ENCODE results near the gene CCL20.
"Not testable (repeated sequence)": the region's sequence is repeated elsewhere in the genome, so short reads cannot be mapped to it uniquely, and the experiment has no call there.

CCL20 gene

DNA sequence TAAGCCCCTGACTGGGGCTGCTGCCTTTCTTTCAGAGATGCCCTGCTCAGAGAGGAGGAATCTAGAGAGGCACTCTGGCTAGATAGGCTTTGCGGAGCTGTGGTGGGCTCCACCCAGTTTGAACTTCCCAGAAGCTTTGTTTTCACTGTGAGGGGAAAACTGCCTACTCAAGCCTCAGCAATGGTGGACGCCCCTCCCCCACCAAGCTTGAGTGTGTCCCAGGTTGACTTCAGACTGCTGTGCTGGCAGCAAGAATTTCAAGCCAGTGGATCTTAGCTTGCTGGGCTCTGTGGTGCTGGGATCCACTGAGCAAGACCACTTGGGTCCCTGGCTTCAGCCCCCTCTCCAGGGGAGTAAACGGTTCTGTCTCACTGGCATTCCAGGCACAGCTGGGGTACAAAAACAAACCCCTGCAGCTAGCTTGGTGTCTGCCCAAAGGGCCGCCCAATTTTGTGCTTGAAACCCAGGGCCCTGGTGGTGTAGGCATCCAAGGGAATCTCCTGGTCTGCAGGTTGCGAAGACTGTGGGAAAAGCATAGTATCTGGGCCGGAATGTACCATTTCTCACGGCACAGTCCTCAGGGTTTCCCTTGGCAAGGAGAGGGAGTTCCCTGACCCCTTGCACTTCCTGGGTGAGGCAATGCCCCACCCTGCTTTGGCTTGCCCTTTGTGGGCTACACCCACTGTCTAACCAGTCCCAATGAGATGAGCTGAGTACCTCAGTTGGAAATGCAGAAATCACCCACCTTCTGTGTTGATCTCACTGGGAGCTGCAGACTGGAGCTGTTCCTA, 25.9 kb downstream of the CCL20 start:
- DNase-seq (ENCODE audit: low read depth); H3K9me3 ChIP-seq (ENCODE audit: control insufficient read depth, low read length); H3K9ac ChIP-seq (ENCODE audit: low read length); H3K27me3 ChIP-seq (replicated peaks; ENCODE audit: control insufficient read depth, insufficient read depth, low read length); H3K36me3 ChIP-seq (ENCODE audit: control insufficient read depth, insufficient read depth, low read length, severe bottlenecking); H3K4me3 ChIP-seq (ENCODE audit: low read length); H3K4me1 ChIP-seq (ENCODE audit: control insufficient read depth, insufficient read depth, low read length): not testable (repeated sequence)

DNA sequence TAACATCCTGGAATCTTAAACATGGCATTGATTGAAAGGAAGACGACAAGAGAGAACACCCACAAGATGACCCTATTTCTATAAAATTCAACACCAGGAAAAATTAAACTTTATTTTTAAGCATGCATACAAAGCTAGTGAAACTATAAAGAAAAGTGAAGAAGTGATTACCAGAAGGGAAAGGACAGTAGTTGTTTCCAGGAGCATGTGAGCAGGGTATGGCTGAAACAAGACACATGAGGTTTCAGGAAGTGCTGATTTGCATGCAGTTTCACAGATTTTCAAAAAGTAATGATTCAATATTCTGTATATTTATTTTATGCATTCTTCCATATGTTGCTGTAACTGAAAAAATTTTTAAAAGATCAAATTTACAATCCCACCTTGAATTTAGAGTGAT, 33.2 kb downstream of the CCL20 start:
- no peaks in the 10 kb centered on the region for H3K36me3 ChIP-seq (ENCODE audit: control insufficient read depth, insufficient read depth, low read length, severe bottlenecking)
- H3K9me3 ChIP-seq (ENCODE audit: control insufficient read depth, low read length) = no peaks in the 10 kb centered on the region
- DNase-seq (ENCODE audit: low read depth) = no peak
- no peak overlapping the region for H3K9ac ChIP-seq (ENCODE audit: low read length)
- H3K4me1 ChIP-seq (ENCODE audit: control insufficient read depth, insufficient read depth, low read length) = peaks cover 10% of the 10 kb centered on the region
- no peaks in the 10 kb centered on the region for H3K27me3 ChIP-seq (replicated peaks; ENCODE audit: control insufficient read depth, insufficient read depth, low read length)
- no peak overlapping the region for H3K4me3 ChIP-seq (ENCODE audit: low read length)

DNA sequence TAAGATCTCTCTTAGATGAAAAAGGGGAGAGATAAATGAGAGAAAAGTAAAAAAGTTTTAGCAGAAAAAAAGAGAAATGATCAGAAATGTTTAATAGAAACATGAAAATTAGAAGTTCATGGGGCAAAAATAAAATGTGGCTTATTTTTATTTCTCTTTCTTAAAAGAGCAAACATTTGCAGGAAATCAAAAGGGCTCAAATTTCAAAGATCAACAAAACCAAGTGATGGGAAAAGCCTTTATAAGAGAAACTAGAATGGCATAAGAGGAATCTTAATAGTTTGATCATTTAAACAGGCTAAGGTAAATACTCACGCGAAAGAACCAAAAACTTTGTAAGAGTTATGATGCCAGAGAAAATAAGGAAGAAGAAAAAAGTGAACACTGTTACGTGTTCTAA, 34.5 kb downstream of the CCL20 start:
- H3K27me3 ChIP-seq (replicated peaks; ENCODE audit: control insufficient read depth, insufficient read depth, low read length) = no peaks in the 10 kb centered on the region
- H3K4me3 ChIP-seq (ENCODE audit: low read length) = no peak overlapping the region
- no peaks in the 10 kb centered on the region for H3K36me3 ChIP-seq (ENCODE audit: control insufficient read depth, insufficient read depth, low read length, severe bottlenecking)
- H3K4me1 ChIP-seq (ENCODE audit: control insufficient read depth, insufficient read depth, low read length) = peaks cover 10% of the 10 kb centered on the region
- H3K9me3 ChIP-seq (ENCODE audit: control insufficient read depth, low read length) = no peaks in the 10 kb centered on the region
- H3K9ac ChIP-seq (ENCODE audit: low read length) = no peak overlapping the region
- DNase-seq (ENCODE audit: low read depth) = no peak

DNA sequence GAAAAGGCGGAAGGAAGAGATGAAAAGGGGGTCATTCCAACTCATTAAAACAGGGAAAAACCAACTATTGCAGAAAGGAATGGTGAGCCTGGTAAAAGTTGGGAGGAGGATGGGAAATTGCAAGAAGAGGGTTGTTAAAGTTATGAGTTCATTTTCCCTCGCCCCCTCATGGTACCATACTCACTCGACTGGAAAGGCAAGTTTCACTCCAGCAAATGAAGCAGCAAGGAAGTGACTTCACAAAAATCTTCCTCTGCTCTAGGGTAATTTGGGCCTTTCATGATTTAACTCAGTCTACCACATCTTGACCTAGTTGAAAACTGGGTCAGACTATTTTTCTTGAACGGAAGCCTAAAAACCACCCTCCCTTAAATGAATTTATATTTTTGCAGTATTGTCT, 34.9 kb downstream of the CCL20 start:
- no peak for DNase-seq (ENCODE audit: low read depth)
- Histone ChIP-seq H3K4me3 (ENCODE audit: low read length) (no peak overlapping the region), H3K27me3 (replicated peaks; ENCODE audit: control insufficient read depth, insufficient read depth, low read length) (no peaks in the 10 kb centered on the region), H3K4me1 (ENCODE audit: control insufficient read depth, insufficient read depth, low read length) (peaks cover 12% of the 10 kb centered on the region), H3K9me3 (ENCODE audit: control insufficient read depth, low read length) (no peaks in the 10 kb centered on the region), H3K36me3 (ENCODE audit: control insufficient read depth, insufficient read depth, low read length, severe bottlenecking) (no peaks in the 10 kb centered on the region), H3K9ac (ENCODE audit: low read length) (no peak overlapping the region)

DNA sequence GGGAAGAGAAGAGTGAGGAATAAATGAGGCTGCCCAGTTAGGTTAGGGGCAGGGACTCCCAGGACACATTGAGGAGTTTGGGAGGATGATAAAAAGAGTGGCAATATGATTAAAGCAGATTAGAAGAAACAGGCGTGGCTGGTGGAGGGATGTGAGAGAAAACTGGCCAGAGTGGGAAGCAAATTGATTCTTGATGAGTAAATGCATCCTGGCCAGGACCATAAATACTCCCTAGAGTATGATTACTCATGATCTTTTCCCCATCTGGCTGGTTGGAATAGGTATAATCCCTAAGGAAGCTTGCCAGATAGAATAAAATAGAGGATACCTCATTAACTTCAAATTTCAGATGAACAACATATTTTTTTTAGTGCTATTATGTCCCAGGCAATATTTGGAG, 36.3 kb downstream of the CCL20 start:
- no peaks in the 10 kb centered on the region for H3K27me3 ChIP-seq (replicated peaks; ENCODE audit: control insufficient read depth, insufficient read depth, low read length)
- peaks cover 17% of the 10 kb centered on the region for H3K4me1 ChIP-seq (ENCODE audit: control insufficient read depth, insufficient read depth, low read length)
- no peak overlapping the region for H3K9ac ChIP-seq (ENCODE audit: low read length)
- no peak overlapping the region for H3K4me3 ChIP-seq (ENCODE audit: low read length)
- H3K9me3 ChIP-seq (ENCODE audit: control insufficient read depth, low read length) = no peaks in the 10 kb centered on the region
- no peaks in the 10 kb centered on the region for H3K36me3 ChIP-seq (ENCODE audit: control insufficient read depth, insufficient read depth, low read length, severe bottlenecking)
- DNase-seq (ENCODE audit: low read depth) = peak; percentile 19

DNA sequence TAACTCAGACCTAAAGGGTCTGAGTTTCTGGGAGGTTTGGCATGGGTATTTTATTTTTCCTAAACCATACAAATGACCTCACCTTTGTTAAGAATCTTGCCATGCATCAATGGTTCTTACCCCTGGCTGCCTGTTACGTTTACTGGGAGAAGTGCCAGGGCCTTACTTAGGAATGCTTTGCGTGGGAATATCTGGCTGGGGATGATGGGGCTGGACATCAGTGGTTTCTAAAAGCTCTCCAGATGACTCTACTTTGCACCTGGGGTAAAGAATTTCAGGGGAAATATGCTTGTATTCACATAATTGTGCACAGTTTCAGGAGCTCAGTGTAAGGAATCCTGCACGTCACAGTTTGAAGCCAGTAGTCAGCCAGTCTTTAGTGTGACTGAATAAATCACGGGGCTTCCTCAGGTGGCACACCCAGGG, 39.6 kb downstream of the CCL20 start:
- no peaks in the 10 kb centered on the region for H3K27me3 ChIP-seq (replicated peaks; ENCODE audit: control insufficient read depth, insufficient read depth, low read length)
- no peaks in the 10 kb centered on the region for H3K9me3 ChIP-seq (ENCODE audit: control insufficient read depth, low read length)
- peaks cover 17% of the 10 kb centered on the region for H3K4me1 ChIP-seq (ENCODE audit: control insufficient read depth, insufficient read depth, low read length)
- no peaks in the 10 kb centered on the region for H3K36me3 ChIP-seq (ENCODE audit: control insufficient read depth, insufficient read depth, low read length, severe bottlenecking)
- DNase-seq (ENCODE audit: low read depth) = peak; percentile 80
- no peak overlapping the region for H3K4me3 ChIP-seq (ENCODE audit: low read length)
- H3K9ac ChIP-seq (ENCODE audit: low read length) = no peak overlapping the region

DNA sequence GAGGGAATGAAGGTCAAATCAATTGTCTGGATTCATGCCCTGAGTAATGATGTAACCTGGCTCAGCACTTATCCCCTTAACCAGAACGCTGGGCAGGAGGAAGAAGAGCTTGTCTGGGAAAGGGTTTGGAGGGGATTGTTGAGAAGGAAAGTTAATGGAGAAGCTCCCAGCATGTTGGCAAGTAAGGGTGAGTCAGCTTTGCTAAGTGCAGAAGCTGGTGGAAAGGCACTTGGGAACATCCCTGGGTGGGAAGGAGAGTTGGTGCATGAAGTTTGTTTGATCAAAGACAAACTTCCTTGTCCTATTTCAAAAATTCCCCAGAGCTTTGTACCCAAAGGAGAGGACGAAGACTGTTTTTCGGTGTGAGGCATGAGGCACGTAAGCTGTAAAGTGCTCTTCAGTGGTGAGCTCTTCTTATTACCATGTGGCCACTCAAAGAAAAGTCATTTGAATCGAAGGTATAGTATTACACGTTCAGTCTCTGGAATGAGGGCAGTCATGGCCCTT, 40.2 kb downstream of the CCL20 start:
- peak; percentile 34 for DNase-seq (ENCODE audit: low read depth)
- Histone ChIP-seq H3K9me3 (ENCODE audit: control insufficient read depth, low read length) (no peaks in the 10 kb centered on the region), H3K4me1 (ENCODE audit: control insufficient read depth, insufficient read depth, low read length) (peaks cover 17% of the 10 kb centered on the region), H3K4me3 (ENCODE audit: low read length) (no peak overlapping the region), H3K36me3 (ENCODE audit: control insufficient read depth, insufficient read depth, low read length, severe bottlenecking) (no peaks in the 10 kb centered on the region), H3K9ac (ENCODE audit: low read length) (no peak overlapping the region), H3K27me3 (replicated peaks; ENCODE audit: control insufficient read depth, insufficient read depth, low read length) (no peaks in the 10 kb centered on the region)

DNA sequence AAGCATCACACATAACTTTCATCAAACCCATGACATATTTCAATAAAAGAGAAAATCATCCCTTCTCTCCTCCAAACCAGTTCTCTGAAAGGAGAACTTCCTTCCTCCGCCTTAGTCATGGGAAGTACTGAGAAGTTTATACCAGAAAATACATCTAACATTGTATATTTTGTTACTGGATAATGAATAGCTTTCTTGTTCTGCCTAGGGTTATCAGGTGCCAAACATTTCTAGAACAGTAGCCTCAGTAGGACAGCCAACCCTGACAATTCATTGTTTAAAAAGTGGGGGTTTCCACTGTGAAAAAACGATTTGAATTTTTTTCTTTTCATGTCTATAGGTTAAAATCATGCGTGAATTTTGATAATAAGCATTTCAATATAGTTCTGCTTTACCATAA, 41.8 kb downstream of the CCL20 start:
- H3K27me3 ChIP-seq (replicated peaks; ENCODE audit: control insufficient read depth, insufficient read depth, low read length) = no peaks in the 10 kb centered on the region
- no peak overlapping the region for H3K4me3 ChIP-seq (ENCODE audit: low read length)
- no peak overlapping the region for H3K9ac ChIP-seq (ENCODE audit: low read length)
- no peaks in the 10 kb centered on the region for H3K36me3 ChIP-seq (ENCODE audit: control insufficient read depth, insufficient read depth, low read length, severe bottlenecking)
- no peak for DNase-seq (ENCODE audit: low read depth)
- no peaks in the 10 kb centered on the region for H3K9me3 ChIP-seq (ENCODE audit: control insufficient read depth, low read length)
- H3K4me1 ChIP-seq (ENCODE audit: control insufficient read depth, insufficient read depth, low read length) = peaks cover 12% of the 10 kb centered on the region

DNA sequence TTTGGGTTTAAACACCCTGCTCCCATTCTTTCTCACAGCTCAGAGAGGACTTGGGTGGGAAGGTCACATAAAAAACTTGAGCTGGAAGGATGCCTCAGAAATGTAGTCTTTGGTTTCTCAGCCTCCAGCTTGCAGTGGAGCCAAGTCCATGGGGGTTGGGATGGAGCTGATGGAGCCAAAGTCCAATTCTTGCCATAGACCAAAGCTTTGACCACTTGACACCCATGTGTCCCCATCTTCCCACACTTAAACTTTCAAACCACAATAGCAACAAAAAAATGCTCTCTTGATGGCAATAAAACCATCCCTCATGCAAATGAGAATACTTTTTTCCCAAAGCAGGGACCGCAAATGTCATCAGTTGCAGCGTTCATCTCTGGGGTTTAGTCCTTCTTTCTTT, 43.1 kb downstream of the CCL20 start:
- Histone ChIP-seq H3K36me3 (ENCODE audit: control insufficient read depth, insufficient read depth, low read length, severe bottlenecking) (no peaks in the 10 kb centered on the region), H3K9ac (ENCODE audit: low read length) (no peak overlapping the region), H3K9me3 (ENCODE audit: control insufficient read depth, low read length) (no peaks in the 10 kb centered on the region), H3K27me3 (replicated peaks; ENCODE audit: control insufficient read depth, insufficient read depth, low read length) (no peaks in the 10 kb centered on the region), H3K4me1 (ENCODE audit: control insufficient read depth, insufficient read depth, low read length) (peaks cover 20% of the 10 kb centered on the region), H3K4me3 (ENCODE audit: low read length) (no peak overlapping the region)
- no peak for DNase-seq (ENCODE audit: low read depth)

DNA sequence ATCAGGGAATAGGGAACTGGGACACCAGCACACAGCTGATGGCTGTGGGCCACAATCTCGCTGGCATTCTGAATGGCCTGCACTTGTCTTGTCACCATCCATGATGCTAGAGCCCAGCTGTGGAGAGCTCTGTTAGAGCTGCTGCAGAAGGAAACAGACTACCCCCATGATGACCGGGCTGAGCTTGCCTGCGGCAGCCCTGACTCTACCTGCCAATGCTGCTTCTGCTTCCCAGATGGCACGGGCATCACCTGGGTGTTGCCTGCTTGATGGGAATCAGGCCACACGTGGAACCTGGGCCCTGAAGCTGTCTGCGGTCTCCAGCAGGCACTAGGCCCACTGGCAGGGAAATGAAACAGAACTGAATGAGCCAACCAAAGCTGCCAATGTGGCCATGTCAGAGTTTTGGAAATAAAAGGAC, 46.6 kb downstream of the CCL20 start:
- H3K9ac ChIP-seq (ENCODE audit: low read length) = peak overlapping the region; percentile 40
- H3K27me3 ChIP-seq (replicated peaks; ENCODE audit: control insufficient read depth, insufficient read depth, low read length) = no peaks in the 10 kb centered on the region
- H3K4me3 ChIP-seq (ENCODE audit: low read length) = no peak overlapping the region
- H3K36me3 ChIP-seq (ENCODE audit: control insufficient read depth, insufficient read depth, low read length, severe bottlenecking) = no peaks in the 10 kb centered on the region
- H3K9me3 ChIP-seq (ENCODE audit: control insufficient read depth, low read length) = no peaks in the 10 kb centered on the region
- no peak for DNase-seq (ENCODE audit: low read depth)
- H3K4me1 ChIP-seq (ENCODE audit: control insufficient read depth, insufficient read depth, low read length) = peaks cover 44% of the 10 kb centered on the region

DNA sequence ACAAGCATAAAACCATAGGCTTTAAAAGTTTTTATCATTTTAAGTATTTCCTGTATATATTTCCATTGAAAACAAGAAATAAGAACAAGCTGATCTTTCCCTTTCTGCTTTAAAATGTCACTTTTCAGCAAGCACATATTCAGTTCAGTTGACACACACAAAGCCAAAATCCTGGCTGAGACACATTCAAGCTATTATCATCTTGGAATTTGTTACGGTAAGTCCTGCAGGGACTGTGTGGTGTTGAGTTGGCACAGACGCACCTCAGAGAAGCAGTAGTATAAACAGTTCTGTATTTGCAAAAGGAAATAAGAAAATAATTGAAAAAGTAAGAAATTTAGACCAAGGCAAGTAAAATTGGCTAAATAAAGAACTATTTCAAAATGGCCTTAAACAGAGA, 47.4 kb downstream of the CCL20 start:
- H3K9me3 ChIP-seq (ENCODE audit: control insufficient read depth, low read length) = no peaks in the 10 kb centered on the region
- no peak overlapping the region for H3K4me3 ChIP-seq (ENCODE audit: low read length)
- H3K4me1 ChIP-seq (ENCODE audit: control insufficient read depth, insufficient read depth, low read length) = peaks cover 46% of the 10 kb centered on the region
- no peaks in the 10 kb centered on the region for H3K27me3 ChIP-seq (replicated peaks; ENCODE audit: control insufficient read depth, insufficient read depth, low read length)
- no peak for DNase-seq (ENCODE audit: low read depth)
- peak overlapping the region; percentile 40 for H3K9ac ChIP-seq (ENCODE audit: low read length)
- H3K36me3 ChIP-seq (ENCODE audit: control insufficient read depth, insufficient read depth, low read length, severe bottlenecking) = no peaks in the 10 kb centered on the region

All from adipocyte (in vitro differentiated cells).